Lung (tissue), 12 donors: ENCODE measurements around the gene TFDP1. TPM values are rescaled to one million over a fixed set of nuclear protein-coding genes. Genes with fewer than 3 reads are reported as not detected.

Source experiments
- ATAC-seq: fragments of 200-7000 bp; cut with Tn5 transposase; one replicate; pipeline ENCODE4 v1.9.1; 2020; ENCODE audit warnings: moderate number of reproducible peaks; ENCODE audit not compliant: insufficient read depth, low FRiP score
- DNase-seq, 3 donors: peaks; one replicate each; pipeline ENCODE4 v3.0.0-alpha.2; 2013 to 2017
- H3K27ac ChIP-seq, 2 donors: one replicate each; pipeline ENCODE4 v1.5.1; 2013; ENCODE audit warnings: mild to moderate bottlenecking in 2 of 2, moderate library complexity in 2 of 2, control low read depth in 1 of 2, inconsistent platforms in 1 of 2, low read depth in 1 of 2, low read length in 1 of 2
- H3K27me3 ChIP-seq, 3 donors: one replicate each; pipeline ENCODE4 v1.5.1; 2013; ENCODE audit warnings: low read length in 2 of 3; ENCODE audit not compliant: control insufficient read depth in 3 of 3, insufficient read depth in 3 of 3
- H3K36me3 ChIP-seq, 4 donors: one replicate each; pipeline ENCODE4 v1.5.1; 2013; ENCODE audit warnings: low read length in 4 of 4, mild to moderate bottlenecking in 1 of 4, moderate library complexity in 1 of 4; ENCODE audit not compliant: control insufficient read depth in 4 of 4, insufficient read depth in 4 of 4
- H3K4me1 ChIP-seq, 5 donors: one replicate each; pipeline ENCODE4 v1.5.1; 2013; ENCODE audit warnings: low read length in 5 of 5, mild to moderate bottlenecking in 2 of 5, moderate library complexity in 1 of 5; ENCODE audit not compliant: control insufficient read depth in 5 of 5, insufficient read depth in 5 of 5
- H3K4me3 ChIP-seq: one replicate; pipeline ENCODE4 v1.5.1; 2013; ENCODE audit warnings: mild to moderate bottlenecking, control low read depth, moderate library complexity
- H3K9ac ChIP-seq, 2 donors: one replicate each; pipeline ENCODE4 v1.5.1; 2013; ENCODE audit warnings: low read length in 2 of 2, control low read depth in 1 of 2; ENCODE audit not compliant: insufficient read depth in 1 of 2
- H3K9me3 ChIP-seq, 4 donors: one replicate each; pipeline ENCODE4 v1.5.1; 2013; ENCODE audit warnings: low read length in 3 of 4, mild to moderate bottlenecking in 1 of 4, moderate library complexity in 1 of 4; ENCODE audit not compliant: control insufficient read depth in 4 of 4, insufficient read depth in 3 of 4
- WGBS, 2 donors: extraction: QIAGEN DNeasy Blood & Tissue Kit; methylation state at CpG; one replicate each; pipeline ENCODE4 v1.1.7; 2013; 5-methylcytosine and 5-hydroxymethylcytosine counted together
- polyA plus RNA-seq, 2 donors: library from polyadenylated mRNA; stranded (reverse); fragments of 200-250 nt; gene quantifications; one replicate each; pipeline ENCODE4 v1.2.1, GENCODE V29; 2013
- total RNA-seq, 2 donors: library from RNA; depleted of rRNA in 1 of 2; stranded (reverse); fragments of >200 nt in 1 of 2; gene quantifications; one replicate each; pipeline ENCODE4 v1.2.1, GENCODE V29; 2014 to 2021
- TF ChIP-seq, protein P1 (sequence below): IDR thresholded peaks from 2 replicates; pipeline ENCODE4 v1.5.1; 2012; ENCODE audit warnings: mild to moderate bottlenecking; ENCODE audit errors: control extremely low read depth, extremely low read depth
- donor health status: control.
- donor health status: control.
- donor health status: Bipolar disorder and iron deficiency.
- donor health status: healthy.
- donor health status: DM: yes; HTN: yes; CAD: no.

TFDP1 gene
- total and polyA plus RNA-seq, 4 donors: 19.6 to 44.2 (median 40.3) TPM

DNA sequence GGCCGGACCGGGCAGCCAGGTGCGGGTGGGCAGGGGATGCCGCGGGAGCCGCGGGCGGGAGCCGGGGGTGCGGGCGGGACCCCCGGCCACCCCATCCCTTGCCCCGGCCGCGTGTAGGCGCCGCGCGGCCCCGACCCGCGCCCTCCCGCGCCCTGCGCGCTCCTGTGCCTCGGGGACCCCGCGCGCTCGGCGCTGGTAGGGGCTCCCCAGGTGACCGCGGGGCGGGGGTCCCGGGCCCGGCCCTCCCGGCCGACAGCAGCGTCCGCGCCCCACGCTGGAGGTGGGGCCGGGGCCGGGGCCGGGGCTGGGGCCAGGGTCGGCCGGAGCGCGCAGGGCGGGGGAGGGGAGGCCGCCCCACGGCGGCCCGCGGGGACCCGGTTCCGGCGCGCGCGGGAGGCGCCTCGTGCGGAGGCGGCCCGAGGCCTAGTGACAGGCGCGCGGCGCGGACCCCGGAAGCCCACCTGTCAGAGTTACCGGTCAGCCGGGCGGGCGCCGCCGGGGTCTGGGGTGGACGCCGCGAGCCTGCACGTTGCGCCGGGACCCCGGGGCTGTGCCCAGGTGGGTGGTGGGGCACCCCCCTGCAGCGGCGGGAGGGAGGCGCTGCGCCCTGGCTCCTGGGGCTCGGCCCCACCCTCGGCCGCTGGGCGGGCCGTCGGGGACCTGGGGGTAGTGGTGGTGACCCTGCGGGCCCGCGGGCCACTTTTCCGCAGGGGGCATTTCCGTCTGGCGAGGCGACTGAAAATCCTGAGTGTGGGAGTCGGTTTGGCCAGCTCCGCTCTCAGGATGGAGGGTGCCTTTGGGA is 518 bp downstream of the TFDP1 start:
- no peak for ATAC-seq
- Histone ChIP-seq H3K36me3 (peaks cover 0 to 14% (median 11%) of the 10 kb centered on the region in 4 donors), H3K27me3 (no peaks in the 10 kb centered on the region), H3K9me3 (no peaks in the 10 kb centered on the region), H3K4me1 (peaks cover 0 to 7% (median 5%) of the 10 kb centered on the region in 5 donors), H3K4me3 (peak overlapping the region; percentile 63), H3K9ac (no peak overlapping the region), H3K27ac (no peak overlapping the region)
- no peak for DNase-seq
- WGBS, 2 donors: 1% methylated on average over 50 to 105 of the region's 105 CpGs
- TF ChIP-seq, protein P1, sequence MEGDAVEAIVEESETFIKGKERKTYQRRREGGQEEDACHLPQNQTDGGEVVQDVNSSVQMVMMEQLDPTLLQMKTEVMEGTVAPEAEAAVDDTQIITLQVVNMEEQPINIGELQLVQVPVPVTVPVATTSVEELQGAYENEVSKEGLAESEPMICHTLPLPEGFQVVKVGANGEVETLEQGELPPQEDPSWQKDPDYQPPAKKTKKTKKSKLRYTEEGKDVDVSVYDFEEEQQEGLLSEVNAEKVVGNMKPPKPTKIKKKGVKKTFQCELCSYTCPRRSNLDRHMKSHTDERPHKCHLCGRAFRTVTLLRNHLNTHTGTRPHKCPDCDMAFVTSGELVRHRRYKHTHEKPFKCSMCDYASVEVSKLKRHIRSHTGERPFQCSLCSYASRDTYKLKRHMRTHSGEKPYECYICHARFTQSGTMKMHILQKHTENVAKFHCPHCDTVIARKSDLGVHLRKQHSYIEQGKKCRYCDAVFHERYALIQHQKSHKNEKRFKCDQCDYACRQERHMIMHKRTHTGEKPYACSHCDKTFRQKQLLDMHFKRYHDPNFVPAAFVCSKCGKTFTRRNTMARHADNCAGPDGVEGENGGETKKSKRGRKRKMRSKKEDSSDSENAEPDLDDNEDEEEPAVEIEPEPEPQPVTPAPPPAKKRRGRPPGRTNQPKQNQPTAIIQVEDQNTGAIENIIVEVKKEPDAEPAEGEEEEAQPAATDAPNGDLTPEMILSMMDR: no peak

DNA sequence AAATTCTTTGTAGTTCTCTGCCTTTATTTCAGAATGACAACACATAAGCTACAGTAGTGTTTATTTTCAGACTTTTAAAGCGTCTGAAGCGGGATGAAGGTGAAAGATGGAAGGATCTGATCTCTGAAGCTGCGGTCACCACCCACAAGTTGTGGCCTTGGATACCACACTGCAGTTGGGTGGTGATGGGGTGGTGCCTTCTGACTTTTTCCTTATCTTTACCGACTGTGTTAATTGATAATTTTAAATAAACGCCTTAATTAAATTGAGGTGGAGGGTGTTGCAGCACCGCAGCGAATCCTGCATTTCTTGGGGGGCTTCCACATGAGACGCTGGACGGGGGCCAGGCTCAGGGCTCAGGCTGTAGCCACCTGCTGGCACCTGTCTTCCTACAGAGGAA is 1.3 kb downstream of the TFDP1 start:
- H3K27ac ChIP-seq: no peak overlapping the region
- no peak overlapping the region for H3K4me3 ChIP-seq
- TF ChIP-seq, protein P1: no peak
- 79 to 86% methylated on average over 9 of the region's 9 CpGs for WGBS, 2 donors
- no peaks in the 10 kb centered on the region for H3K27me3 ChIP-seq
- ATAC-seq (no peak), DNase-seq (no peak)
- no peaks in the 10 kb centered on the region for H3K9me3 ChIP-seq
- H3K36me3 ChIP-seq: peaks cover 0 to 15% (median 11%) of the 10 kb centered on the region in 4 donors
- H3K9ac ChIP-seq: no peak overlapping the region
- H3K4me1 ChIP-seq: peaks cover 0 to 7% (median 5%) of the 10 kb centered on the region in 5 donors

DNA sequence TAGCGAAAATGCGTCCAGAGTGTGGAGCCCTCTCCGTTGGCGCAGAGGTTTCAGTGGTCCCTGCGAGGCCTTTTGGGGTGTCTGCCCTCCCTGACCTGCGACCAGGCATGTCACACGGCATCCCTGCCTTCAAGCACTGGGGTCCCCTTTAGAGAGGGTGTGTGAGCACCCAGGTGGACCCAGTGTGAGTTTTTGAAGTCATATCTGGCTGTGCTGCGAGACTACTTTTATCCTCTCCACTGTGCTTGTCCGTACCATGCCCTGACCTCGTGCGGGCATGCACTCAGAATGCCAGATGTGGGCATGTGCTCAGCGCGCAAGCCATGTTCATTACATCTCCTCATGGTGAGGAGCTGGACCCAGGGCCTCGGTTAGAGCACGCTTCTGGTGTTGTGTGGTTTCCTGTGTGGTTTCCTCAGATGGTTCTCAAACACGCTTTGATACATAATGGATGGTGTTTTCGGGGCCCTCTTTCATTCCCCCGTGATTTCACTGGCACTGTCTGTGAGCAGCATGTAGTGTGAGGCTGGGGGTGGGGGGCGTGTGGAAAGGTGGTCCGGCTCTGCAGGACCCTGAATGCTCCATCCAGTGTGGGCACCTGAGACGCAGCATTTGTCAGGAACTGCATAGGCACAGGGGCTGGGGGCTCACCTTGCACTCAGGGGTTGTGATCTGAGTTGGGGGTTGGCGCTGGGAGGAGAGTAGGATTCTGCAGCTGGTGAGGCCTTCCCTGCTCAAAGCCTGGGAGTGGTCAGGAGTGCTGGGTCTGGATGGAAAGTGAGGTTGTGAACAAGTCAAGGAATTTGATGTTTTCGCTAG is 2.3 kb downstream of the TFDP1 start:
- Histone ChIP-seq H3K27me3 (no peaks in the 10 kb centered on the region), H3K27ac (no peak overlapping the region), H3K9me3 (no peaks in the 10 kb centered on the region), H3K36me3 (peaks cover 0 to 15% (median 11%) of the 10 kb centered on the region in 4 donors), H3K4me1 (peaks cover 0 to 7% (median 5%) of the 10 kb centered on the region in 5 donors), H3K9ac (no peak overlapping the region), H3K4me3 (no peak overlapping the region)
- no peak for DNase-seq
- WGBS, 2 donors: 76 to 88% methylated on average over 23 of the region's 23 CpGs
- no peak for ATAC-seq
- TF ChIP-seq, protein P1: no peak
